Measurements from ENCODE around the gene HTRA3. TPM values are rescaled to one million over a fixed set of nuclear protein-coding genes. Genes with fewer than 3 reads are reported as not detected.

The HTRA3 gene
- total and polyA plus RNA-seq, 2 of the 8 experiments (the other 6 are each of a cell fraction or from before 2014, with no cell fraction given) = 3.2 to 5.8 TPM

GRCh38 chr4:8222609-8223388, 46.8 kb upstream of the HTRA3 start:
- no peak overlapping the region; the same call in 1 of the 2 replicates for H4K8ac ChIP-seq (ENCODE audit: extremely low read depth, insufficient read depth, low read length)
- no peak overlapping the region for H2AK5ac ChIP-seq (ENCODE audit: low read depth, low read length)
- no peak overlapping the region for H2BK20ac ChIP-seq (ENCODE audit: low read length)
- no peak overlapping the region for H3K14ac ChIP-seq (ENCODE audit: insufficient read length)
- WGBS, 2 experiments (ENCODE audit: extremely low coverage in 1 of 2, insufficient coverage in 1 of 2, insufficient read length in 1 of 2, insufficient replicate concordance in 2 of 2, low coverage in 1 of 2, low lambda C conversion rate in 2 of 2, missing lambda C conversion rate in 1 of 2) = 92% methylated on average over 14 of the region's 15 CpGs; no CpG with 5 or more reads in 1 of the 2 experiments
- peak overlapping the region; percentile 7; the same call in 1 of the 2 replicates for H2BK5ac ChIP-seq (ENCODE audit: low read depth, low read length)
- no peaks in the 10 kb centered on the region for H3K36me3 ChIP-seq (ENCODE audit: control insufficient read depth in 2 of 4, insufficient read depth in 4 of 4, low read length in 3 of 4)
- H3K9ac ChIP-seq (replicated peaks in 1 of 4; ENCODE audit: extremely low read depth in 1 of 4, low read depth in 3 of 4, low read length in 3 of 4) = no peak overlapping the region
- H2BK12ac ChIP-seq (ENCODE audit: low read depth, low read length) = peak overlapping the region; percentile 35; the same call in 1 of the 2 replicates
- no peak overlapping the region for H3K4me2 ChIP-seq (ENCODE audit: insufficient read depth in 1 of 2, low read depth in 2 of 2, low read length in 2 of 2)
- CTCF ChIA-PET (ENCODE audit: partially characterized antibody) = interaction anchor here (1.1 to 1.4 kb wide), 4 partner anchors 15 to 46 kb away, joined by 3 read pairs; no protein-coding TSS in a partner anchor
- no peak overlapping the region for H3K23ac ChIP-seq (ENCODE audit: insufficient read length)
- TF ChIP-seq SIN3A (conservative IDR thresholded peaks at IDR 0.05 in 1 of 2, IDR thresholded peaks at IDR 0.05 in 1 of 2; ENCODE audit: low read depth in 1 of 2, low read length in 2 of 2) = no peak
- TF ChIP-seq KDM1A (IDR thresholded peaks at IDR 0.05; ENCODE audit: borderline replicate concordance, low read length) = no peak
- TF ChIP-seq TAF7 (optimal IDR thresholded peaks at IDR 0.05; ENCODE audit: borderline replicate concordance, low read depth, low read length) = no peak
- no peak for TF ChIP-seq SIX5 (IDR thresholded peaks at IDR 0.05; ENCODE audit: low read depth, low read length)
- TF ChIP-seq SIRT6 (IDR thresholded peaks at IDR 0.05; ENCODE audit: low read length) = no peak
- TF ChIP-seq MAFK (IDR thresholded peaks at IDR 0.05; ENCODE audit: low read depth, low read length) = peak; percentile 89
- TF ChIP-seq RBBP5 (IDR thresholded peaks at IDR 0.05; ENCODE audit: borderline replicate concordance, low read depth, low read length) = no peak
- no peak overlapping the region for H3K18ac ChIP-seq (ENCODE audit: extremely low read depth, low read length)
- no peak for FAIRE-seq
- no peak overlapping the region for H2AFZ ChIP-seq (ENCODE audit: low read length)
- no peaks in the 10 kb centered on the region; a peak in 1 of 7 replicates for H3K27me3 ChIP-seq (replicated peaks in 1 of 4; ENCODE audit: control insufficient read depth in 3 of 4, extremely low read depth in 1 of 4, insufficient read depth in 3 of 4, low read length in 3 of 4)
- H2BK120ac ChIP-seq (replicated peaks; ENCODE audit: low read depth, low read length) = no peak overlapping the region
- peaks cover 4 to 16% (median 10%) of the 10 kb centered on the region in 4 experiments for H3K4me1 ChIP-seq (replicated peaks in 1 of 4; ENCODE audit: control insufficient read depth in 3 of 4, insufficient read depth in 4 of 4, low read length in 3 of 4)
- no peak overlapping the region for H4K5ac ChIP-seq (ENCODE audit: insufficient read length, low read depth, low read length)
- no peak overlapping the region for H3K4ac ChIP-seq (replicated peaks; ENCODE audit: insufficient read length, low read depth, low read length)
- H2BK15ac ChIP-seq (ENCODE audit: low read length) = no peak overlapping the region
- no peak overlapping the region for H3K4me3 ChIP-seq (ENCODE audit: extremely low read depth in 1 of 4, insufficient read depth in 2 of 4, low read depth in 3 of 4, low read length in 4 of 4)
- no peaks in the 10 kb centered on the region; the same call in 1 of the 2 replicates for H3K23me2 ChIP-seq (ENCODE audit: low read depth, low read length)
- no peaks in the 10 kb centered on the region for H3K79me1 ChIP-seq (ENCODE audit: low read depth, low read length)
- H3K9me3 ChIP-seq (ENCODE audit: insufficient read depth in 2 of 2, low read depth in 1 of 2, low read length in 1 of 2) = no peaks in the 10 kb centered on the region
- POLR2A ChIA-PET (ENCODE audit: partially characterized antibody) = interaction anchor here (1.4 kb wide), 1 partner anchor 10 kb away, joined by 4 read pairs; no protein-coding TSS in a partner anchor
- H4K20me1 ChIP-seq (replicated peaks in 1 of 2; ENCODE audit: control insufficient read depth in 1 of 2, insufficient read depth in 2 of 2, low read length in 2 of 2) = no peaks in the 10 kb centered on the region
- DNase-seq (ENCODE audit: low read depth in 1 of 2, low spot score in 2 of 2) = no peak
- no peaks in the 10 kb centered on the region for H3K79me2 ChIP-seq (ENCODE audit: control insufficient read depth in 1 of 2, insufficient read depth in 2 of 2, low read length in 2 of 2)
- H4K91ac ChIP-seq (replicated peaks; ENCODE audit: insufficient read length, low read length) = no peak overlapping the region
- H3K56ac ChIP-seq (replicated peaks; ENCODE audit: insufficient read length, low read depth, low read length) = no peak overlapping the region
- no peak overlapping the region for H3K27ac ChIP-seq (ENCODE audit: low read depth, low read length)

Data from H1 (cell line).